H9 (cell line): ENCODE data around the gene HECA. TPM values are rescaled to one million over a fixed set of nuclear protein-coding genes. Genes with fewer than 3 reads are reported as not detected.

Experiments used
- DNase-seq: peaks from one replicate; pipeline ENCODE4 v3.0.0-alpha.2; 2017
- H2AFZ ChIP-seq: one replicate; pipeline ENCODE4 v1.6.1; 2013; ENCODE audit warnings: mild to moderate bottlenecking, low read length, control low read depth, moderate library complexity
- H2AK5ac ChIP-seq: 2 replicates; pipeline ENCODE4 v1.6.1; 2013; ENCODE audit warnings: low read length, control low read depth, mixed read lengths; ENCODE audit not compliant: insufficient read length
- H2BK120ac ChIP-seq: one replicate; pipeline ENCODE4 v1.6.1; 2013; ENCODE audit warnings: low read depth, mild to moderate bottlenecking, low read length, control low read depth, inconsistent platforms; ENCODE audit not compliant: poor library complexity, severe bottlenecking
- H2BK12ac ChIP-seq: 2 replicates; pipeline ENCODE4 v1.6.1; 2013; ENCODE audit warnings: low read length, control low read depth, mixed read lengths, low read depth; ENCODE audit not compliant: insufficient read length
- H2BK15ac ChIP-seq: 2 replicates; pipeline ENCODE4 v1.6.1; 2013; ENCODE audit warnings: low read depth, low read length, control low read depth
- H2BK20ac ChIP-seq: one replicate; pipeline ENCODE4 v1.6.1; 2013; ENCODE audit warnings: low read depth, mild to moderate bottlenecking, low read length, control low read depth, inconsistent platforms; ENCODE audit not compliant: poor library complexity, severe bottlenecking
- H2BK5ac ChIP-seq: 2 replicates; pipeline ENCODE4 v1.6.1; 2013; ENCODE audit warnings: low read length, control low read depth, mixed read lengths; ENCODE audit not compliant: insufficient read length
- H3K14ac ChIP-seq: 2 replicates; pipeline ENCODE4 v1.6.1; 2013; ENCODE audit warnings: low read length, control low read depth; ENCODE audit not compliant: insufficient read depth
- H3K18ac ChIP-seq: 2 replicates; pipeline ENCODE4 v1.6.1; 2013; ENCODE audit warnings: low read depth, mild to moderate bottlenecking, mixed read lengths, low read length, control low read depth; ENCODE audit not compliant: insufficient read length
- H3K23ac ChIP-seq: 2 replicates; pipeline ENCODE4 v1.6.1; 2013; ENCODE audit warnings: low read length, control low read depth, mixed read lengths, low read depth; ENCODE audit not compliant: insufficient read length
- H3K23me2 ChIP-seq: 2 replicates; pipeline ENCODE4 v1.6.1; 2013; ENCODE audit warnings: low read depth, mild to moderate bottlenecking, mixed read lengths, low read length, control low read depth; ENCODE audit not compliant: insufficient read length, poor library complexity, severe bottlenecking
- H3K27ac ChIP-seq: 2 replicates; pipeline ENCODE4 v1.5.1; 2013; ENCODE audit warnings: low read length, control low read depth, mixed read lengths, low read depth; ENCODE audit not compliant: insufficient read length
- H3K27me3 ChIP-seq: 2 replicates; pipeline ENCODE4 v1.6.1; 2013; ENCODE audit warnings: low read length, control low read depth, inconsistent platforms; ENCODE audit not compliant: insufficient read depth
- H3K4ac ChIP-seq: 2 replicates; pipeline ENCODE4 v1.6.1; 2013; ENCODE audit warnings: low read depth, mild to moderate bottlenecking, control low read depth, inconsistent platforms, low read length, moderate library complexity
- H3K4me1 ChIP-seq: 2 replicates; pipeline ENCODE4 v1.6.1; 2013; ENCODE audit warnings: low read length, control low read depth, inconsistent platforms; ENCODE audit not compliant: insufficient read depth
- H3K4me2 ChIP-seq: 2 replicates; pipeline ENCODE4 v1.6.1; 2013; ENCODE audit warnings: low read length, control low read depth, mixed read lengths; ENCODE audit not compliant: insufficient read length, insufficient read depth
- H3K56ac ChIP-seq: 2 replicates; pipeline ENCODE4 v1.6.1; 2013; ENCODE audit warnings: low read depth, mild to moderate bottlenecking, mixed read lengths, low read length, control low read depth; ENCODE audit not compliant: insufficient read length
- H3K79me1 ChIP-seq: 2 replicates; pipeline ENCODE4 v1.6.1; 2013; ENCODE audit warnings: low read depth, mild to moderate bottlenecking, moderate library complexity, low read length, control low read depth, inconsistent platforms; ENCODE audit not compliant: insufficient read depth, poor library complexity, severe bottlenecking
- H3K79me2 ChIP-seq: 2 replicates; pipeline ENCODE4 v1.6.1; 2013; ENCODE audit warnings: low read length, control low read depth, inconsistent platforms; ENCODE audit not compliant: insufficient read depth
- H3K9ac ChIP-seq: 2 replicates; pipeline ENCODE4 v1.6.1; 2013; ENCODE audit warnings: low read length, control low read depth, mixed read lengths; ENCODE audit not compliant: insufficient read length; ENCODE audit errors: extremely low read depth
- H3K9me3 ChIP-seq: one replicate; pipeline ENCODE4 v1.6.1; 2013; ENCODE audit warnings: low read depth, low read length, inconsistent platforms; ENCODE audit not compliant: control insufficient read depth
- H3T11ph ChIP-seq: one replicate; pipeline ENCODE4 v1.6.1; 2013; ENCODE audit warnings: mild to moderate bottlenecking, low read length, control low read depth, inconsistent platforms
- H4K20me1 ChIP-seq: one replicate; pipeline ENCODE4 v1.6.1; 2013; ENCODE audit not compliant: control insufficient read depth, insufficient read length, insufficient read depth
- H4K5ac ChIP-seq: 2 replicates; pipeline ENCODE4 v1.6.1; 2013; ENCODE audit warnings: low read depth, mild to moderate bottlenecking, mixed read lengths, low read length, control low read depth; ENCODE audit not compliant: insufficient read length
- H4K8ac ChIP-seq: replicated peaks from 2 replicates; pipeline ENCODE4 v1.6.1; 2013; ENCODE audit warnings: low read length, control low read depth, mixed read lengths, low read depth; ENCODE audit not compliant: insufficient read length
- H4K91ac ChIP-seq: 2 replicates; pipeline ENCODE4 v1.6.1; 2013; ENCODE audit warnings: low read depth, mild to moderate bottlenecking, moderate library complexity, mixed read lengths, low read length, control low read depth; ENCODE audit not compliant: insufficient read length
- H3K27ac Mint-ChIP-seq, 3 experiments: 2 replicates in 2 of 3; 3 replicates in 1 of 3; pipeline ENCODE4 v1.8.0; 2020 to 2021; ENCODE audit warnings: mixed read lengths in 3 of 3, mild to moderate bottlenecking in 1 of 3, moderate library complexity in 1 of 3
- H3K27me3 Mint-ChIP-seq: 2 replicates; pipeline ENCODE4 v1.8.0; 2021; ENCODE audit warnings: low read depth, mild to moderate bottlenecking, moderate library complexity, mixed read lengths
- H3K36me3 Mint-ChIP-seq, 3 experiments: 2 replicates in 2 of 3; 3 replicates in 1 of 3; pipeline ENCODE4 v1.8.0; 2020 to 2021; ENCODE audit warnings: low read depth in 3 of 3, mixed read lengths in 3 of 3; ENCODE audit not compliant: insufficient read depth in 1 of 3
- H3K4me1 Mint-ChIP-seq, 2 experiments: 2 replicates each; pipeline ENCODE4 v1.8.0; 2020; ENCODE audit warnings: mixed read lengths in 2 of 2
- H3K4me3 Mint-ChIP-seq, 2 experiments: 2 replicates in 1 of 2; 3 replicates in 1 of 2; pipeline ENCODE4 v1.8.0; 2020 to 2021; ENCODE audit warnings: mild to moderate bottlenecking in 2 of 2, mixed read lengths in 2 of 2, moderate library complexity in 1 of 2
- H3K9me3 Mint-ChIP-seq, 2 experiments: 2 replicates in 1 of 2; 3 replicates in 1 of 2; pipeline ENCODE4 v1.8.0; 2020; ENCODE audit warnings: mild to moderate bottlenecking in 2 of 2, mixed read lengths in 2 of 2, moderate library complexity in 1 of 2
- WGBS: extraction: QIAGEN DNeasy Blood & Tissue Kit; methylation state at CpG from one replicate; pipeline ENCODE4 v1.1.7; 2013; ENCODE audit warnings: missing lambda C conversion rate, low lambda C conversion rate, mixed read lengths; ENCODE audit not compliant: insufficient read length; ENCODE audit errors: extremely low coverage; 5-methylcytosine and 5-hydroxymethylcytosine counted together
- long read RNA-seq: library from polyadenylated mRNA; unstranded; transcript quantifications from one replicate; pipeline ENCODE4 v2.0.0, GENCODE V29; 2020
- total RNA-seq: library from RNA; stranded (reverse); gene quantifications from 2 replicates; pipeline ENCODE4 v1.2.1, GENCODE V29; 2021
- TF ChIP-seq, protein P1 (sequence below): fragments of 200-600 bp; sonication (generic); conservative IDR thresholded peaks from 3 replicates; pipeline ENCODE4 v1.8.0; 2021; ENCODE audit warnings: antibody characterized with exemption, mild to moderate bottlenecking

The HECA gene, protein sequence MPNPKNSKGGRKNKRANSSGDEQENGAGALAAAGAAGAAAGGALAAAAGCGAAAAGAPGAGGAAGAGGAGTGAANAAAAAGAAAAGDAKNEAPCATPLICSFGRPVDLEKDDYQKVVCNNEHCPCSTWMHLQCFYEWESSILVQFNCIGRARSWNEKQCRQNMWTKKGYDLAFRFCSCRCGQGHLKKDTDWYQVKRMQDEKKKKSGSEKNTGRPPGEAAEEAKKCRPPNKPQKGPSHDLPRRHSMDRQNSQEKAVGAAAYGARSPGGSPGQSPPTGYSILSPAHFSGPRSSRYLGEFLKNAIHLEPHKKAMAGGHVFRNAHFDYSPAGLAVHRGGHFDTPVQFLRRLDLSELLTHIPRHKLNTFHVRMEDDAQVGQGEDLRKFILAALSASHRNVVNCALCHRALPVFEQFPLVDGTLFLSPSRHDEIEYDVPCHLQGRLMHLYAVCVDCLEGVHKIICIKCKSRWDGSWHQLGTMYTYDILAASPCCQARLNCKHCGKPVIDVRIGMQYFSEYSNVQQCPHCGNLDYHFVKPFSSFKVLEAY
- 4.8 and 5.0 TPM in 2 replicates for total RNA-seq
- long read RNA-seq, partial matches to known transcripts = 0 of 1 reads
- long read RNA-seq, other reads (novel, unspliced or antisense) = 1 of 1 reads

DNA sequence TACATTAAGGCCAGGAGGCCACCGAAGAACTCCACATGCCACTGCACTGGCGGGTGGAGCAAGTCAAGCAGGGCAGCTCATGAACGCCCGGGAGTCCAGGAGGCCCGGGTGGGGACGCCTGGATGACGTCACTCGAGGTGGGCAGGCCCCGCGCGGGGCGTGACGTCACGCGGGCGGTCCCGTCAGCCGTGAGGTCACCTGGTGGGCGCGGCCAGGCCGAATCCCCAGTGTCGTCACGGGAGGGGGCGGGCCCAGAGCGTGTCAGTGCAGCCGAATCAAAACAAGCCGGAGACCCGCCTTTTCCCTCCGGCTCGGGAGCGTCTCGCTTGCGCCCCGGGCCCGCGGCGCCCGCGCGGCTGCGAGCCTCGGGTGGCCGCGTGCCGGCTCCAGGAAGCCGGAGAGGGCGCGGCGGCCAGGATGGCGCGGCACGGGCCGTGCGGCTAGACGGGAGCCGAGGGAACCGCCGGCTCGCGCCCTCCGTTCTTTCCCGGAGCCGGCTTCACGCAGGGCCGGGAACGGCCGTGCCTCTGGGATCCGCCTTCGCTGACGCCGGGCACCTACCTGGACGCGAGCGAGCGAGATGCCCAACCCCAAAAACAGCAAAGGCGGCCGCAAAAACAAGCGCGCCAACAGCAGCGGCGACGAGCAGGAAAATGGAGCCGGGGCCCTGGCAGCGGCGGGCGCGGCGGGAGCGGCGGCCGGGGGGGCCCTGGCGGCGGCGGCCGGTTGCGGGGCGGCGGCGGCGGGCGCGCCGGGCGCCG, at the start of gene HECA:
Gene HECA (plus strand): TSS at position 264 of the 761 bp plus-strand sequence. CDS start 317 bp downstream, at position 581.
- peak; percentile 92 for DNase-seq
- Histone ChIP-seq H3K18ac (peak within 1 kb of the TSS; percentile 17), H3K27ac (no peak within 1 kb of the TSS), H2BK120ac (no peak within 1 kb of the TSS), H3K14ac (peak within 1 kb of the TSS; percentile 68; the same call in 1 of the 2 replicates), H2BK12ac (peak within 1 kb of the TSS; percentile 80), H4K20me1 (no peaks in the 10 kb centered on the region), H3K23me2 (peaks cover 5% of the 10 kb centered on the region), H4K8ac (no peak within 1 kb of the TSS), H3K79me2 (no peaks in the 10 kb centered on the region), H2AFZ (no peak within 1 kb of the TSS), H2BK15ac (no peak within 1 kb of the TSS), H3K9me3 (no peaks in the 10 kb centered on the region), H3K4me1 (no peaks in the 10 kb centered on the region), H4K91ac (no peak within 1 kb of the TSS), H3T11ph (no peak within 1 kb of the TSS), H2BK20ac (no peak within 1 kb of the TSS), H3K56ac (no peak within 1 kb of the TSS), H3K4me2 (peak within 1 kb of the TSS; percentile 46), H3K4ac (no peak within 1 kb of the TSS), H4K5ac (no peak within 1 kb of the TSS), H3K23ac (no peak within 1 kb of the TSS), H2AK5ac (no peak within 1 kb of the TSS), H2BK5ac (no peak within 1 kb of the TSS), H3K27me3 (no peaks in the 10 kb centered on the region), H3K9ac (peak within 1 kb of the TSS; percentile 64), H3K79me1 (no peaks in the 10 kb centered on the region)
- TF ChIP-seq, protein P1, sequence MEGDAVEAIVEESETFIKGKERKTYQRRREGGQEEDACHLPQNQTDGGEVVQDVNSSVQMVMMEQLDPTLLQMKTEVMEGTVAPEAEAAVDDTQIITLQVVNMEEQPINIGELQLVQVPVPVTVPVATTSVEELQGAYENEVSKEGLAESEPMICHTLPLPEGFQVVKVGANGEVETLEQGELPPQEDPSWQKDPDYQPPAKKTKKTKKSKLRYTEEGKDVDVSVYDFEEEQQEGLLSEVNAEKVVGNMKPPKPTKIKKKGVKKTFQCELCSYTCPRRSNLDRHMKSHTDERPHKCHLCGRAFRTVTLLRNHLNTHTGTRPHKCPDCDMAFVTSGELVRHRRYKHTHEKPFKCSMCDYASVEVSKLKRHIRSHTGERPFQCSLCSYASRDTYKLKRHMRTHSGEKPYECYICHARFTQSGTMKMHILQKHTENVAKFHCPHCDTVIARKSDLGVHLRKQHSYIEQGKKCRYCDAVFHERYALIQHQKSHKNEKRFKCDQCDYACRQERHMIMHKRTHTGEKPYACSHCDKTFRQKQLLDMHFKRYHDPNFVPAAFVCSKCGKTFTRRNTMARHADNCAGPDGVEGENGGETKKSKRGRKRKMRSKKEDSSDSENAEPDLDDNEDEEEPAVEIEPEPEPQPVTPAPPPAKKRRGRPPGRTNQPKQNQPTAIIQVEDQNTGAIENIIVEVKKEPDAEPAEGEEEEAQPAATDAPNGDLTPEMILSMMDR = no peak
- H3K4me1 Mint-ChIP-seq = peaks cover 18 to 21% of the 10 kb centered on the region in 2 experiments
- peak within 1 kb of the TSS in 2 of 3 experiments; percentile 44 to 93; a peak in 4 of 7 replicates for H3K27ac Mint-ChIP-seq
- peaks cover 3% of the 10 kb centered on the region for H3K27me3 Mint-ChIP-seq
- peaks cover 0 to 9% (median 2%) of the 10 kb centered on the region in 3 experiments; a peak in 4 of 7 replicates for H3K36me3 Mint-ChIP-seq
- no peaks in the 10 kb centered on the region for H3K9me3 Mint-ChIP-seq
- peak within 1 kb of the TSS; percentile 83 to 91 for H3K4me3 Mint-ChIP-seq
- WGBS = no CpG with 5 or more reads among the region's 105 CpGs
